Kidney (tissue), 14 donors: Measurements from ENCODE around the gene MAP3K1. TPM values are rescaled to one million over a fixed set of nuclear protein-coding genes. Genes with fewer than 3 reads are reported as not detected.

ENCODE experiments used
- DNase-seq, 5 donors: peaks; one replicate each; pipeline ENCODE4 v3.0.0-alpha.2; 2013 to 2020
- FAIRE-seq: peaks from 2 replicates; lab custom pipeline; 2012; peaks lifted over from hg19 to GRCh38; lab: Jason Lieb, UNC
- H3K27ac ChIP-seq, 2 donors: one replicate each; pipeline ENCODE4 v1.7.0; 2013; ENCODE audit warnings: low read depth in 2 of 2, low read length in 2 of 2, inconsistent platforms in 1 of 2
- H3K27me3 ChIP-seq: one replicate; pipeline ENCODE4 v1.7.1; 2013; ENCODE audit warnings: low read length, inconsistent platforms; ENCODE audit not compliant: control insufficient read depth, insufficient read depth
- H3K36me3 ChIP-seq, 3 donors: one replicate each; pipeline versions ENCODE4 v1.7.0 to v1.7.1; 2013; ENCODE audit warnings: low read length in 3 of 3, control low read depth in 1 of 3, inconsistent platforms in 1 of 3; ENCODE audit not compliant: insufficient read depth in 3 of 3, control insufficient read depth in 2 of 3
- H3K4me1 ChIP-seq, 3 donors: one replicate each; pipeline versions ENCODE4 v1.7.0 to v1.7.1; 2013; ENCODE audit warnings: low read length in 3 of 3, inconsistent platforms in 1 of 3, low read depth in 1 of 3; ENCODE audit not compliant: control insufficient read depth in 2 of 3, insufficient read depth in 2 of 3
- H3K4me3 ChIP-seq, 3 donors: one replicate each; pipeline versions ENCODE4 v1.7.0 to v1.8.1; 2013; ENCODE audit warnings: low read length in 3 of 3, control low read depth in 1 of 3, inconsistent platforms in 1 of 3
- H3K9ac ChIP-seq, 3 donors: one replicate each; pipeline versions ENCODE4 v1.7.0 to v1.7.1; 2013; ENCODE audit warnings: low read length in 3 of 3, control low read depth in 1 of 3, inconsistent platforms in 1 of 3
- H3K9me3 ChIP-seq, 3 donors: one replicate each; pipeline versions ENCODE4 v1.7.0 to v1.7.1; 2013; ENCODE audit warnings: low read length in 3 of 3, control low read depth in 1 of 3, inconsistent platforms in 1 of 3; ENCODE audit not compliant: control insufficient read depth in 2 of 3, insufficient read depth in 1 of 3
- CTCF ChIP-seq: IDR thresholded peaks from 3 replicates; pipeline ENCODE4 v1.5.1; 2012; ENCODE audit warnings: mild to moderate bottlenecking, moderate library complexity, borderline replicate concordance; ENCODE audit not compliant: insufficient read depth; ENCODE audit errors: extremely low read depth
- intact Hi-C: fragments of 100-400 bp; cut with DNase I; formaldehyde crosslinking; loops from one replicate; pipeline ENCODE4 v1.11.1; 2022
- polyA plus RNA-seq: library from polyadenylated mRNA; stranded (reverse); fragments of 350-450 nt; fragmentation: Illumina TruSeq; extraction: RNeasy Lipid Tissue Mini Kit (QIAGEN cat#74804); gene quantifications from one replicate; pipeline ENCODE4 v1.2.3, GENCODE V29; 2014; ENCODE audit warnings: low read depth, low replicate concordance; ENCODE audit not compliant: insufficient read depth
- total RNA-seq: library from RNA; stranded (reverse); fragmentation: NEBNext Ultra II Directional; extraction: Animal tissue kit (Norgen Biotek cat#: 25700); gene quantifications from one replicate; pipeline ENCODE4 v1.2.1, GENCODE V29; 2021
- donor health status: control.
- donor health status: control.
- donor health status: control.
- donor health status: control.
- donor health status: control.
- donor health status: DM: yes; HTN: yes; CAD: no.
- donor health status: Normal renal cell carcinoma (clear cell type).

MAP3K1 gene
- total and polyA plus RNA-seq, 2 donors from 2014 or later, result 8.1 to 64.0 TPM

DNA sequence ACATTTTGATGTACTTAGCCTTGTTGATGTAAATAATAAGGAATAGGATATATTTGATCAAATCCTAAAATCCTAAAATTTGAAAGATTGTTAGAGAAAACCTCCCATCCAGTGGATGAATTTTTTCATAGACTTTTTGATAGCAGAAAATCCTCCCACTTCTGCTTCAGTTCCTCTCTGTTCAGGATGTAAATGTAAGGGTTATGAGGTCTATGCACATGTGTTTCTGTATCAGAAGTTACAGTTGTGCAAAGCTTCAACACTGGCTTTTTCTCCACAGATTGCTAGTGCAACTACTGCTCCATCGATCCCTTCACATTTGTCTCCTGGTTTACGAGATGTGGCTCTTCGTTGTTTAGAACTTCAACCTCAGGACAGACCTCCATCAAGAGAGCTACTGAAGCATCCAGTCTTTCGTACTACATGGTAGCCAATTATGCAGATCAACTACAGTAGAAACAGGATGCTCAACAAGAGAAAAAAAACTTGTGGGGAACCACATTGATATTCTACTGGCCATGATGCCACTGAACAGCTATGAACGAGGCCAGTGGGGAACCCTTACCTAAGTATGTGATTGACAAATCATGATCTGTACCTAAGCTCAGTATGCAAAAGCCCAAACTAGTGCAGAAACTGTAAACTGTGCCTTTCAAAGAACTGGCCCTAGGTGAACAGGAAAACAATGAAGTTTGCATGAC lies 78.1 kb downstream of the MAP3K1 start:
- Histone ChIP-seq H3K4me1 (no peaks in the 10 kb centered on the region), H3K4me3 (no peak overlapping the region), H3K27me3 (no peaks in the 10 kb centered on the region), H3K9me3 (no peaks in the 10 kb centered on the region), H3K36me3 (peaks cover 8 to 19% (median 14%) of the 10 kb centered on the region in 3 donors), H3K27ac (no peak overlapping the region), H3K9ac (no peak overlapping the region)
- no peak for DNase-seq
- no peak for TF ChIP-seq CTCF
- intact Hi-C loops, result no loop called here
- FAIRE-seq, result no peak

GRCh38 chr5:56896763-56897162 lies 81.4 kb downstream of the MAP3K1 start:
- no peaks in the 10 kb centered on the region for H3K4me1 ChIP-seq
- H3K27ac ChIP-seq, result no peak overlapping the region
- H3K4me3 ChIP-seq, result no peak overlapping the region
- DNase-seq, result no peak
- no peak for TF ChIP-seq CTCF
- H3K27me3 ChIP-seq, result no peaks in the 10 kb centered on the region
- no peak for FAIRE-seq
- intact Hi-C loops, result no loop called here
- no peak overlapping the region for H3K9ac ChIP-seq
- peaks cover 0 to 11% (median 8%) of the 10 kb centered on the region in 3 donors for H3K36me3 ChIP-seq
- no peaks in the 10 kb centered on the region for H3K9me3 ChIP-seq

- Histone ChIP-seq H3K27ac (no peak overlapping the region), H3K9ac (no peak overlapping the region), H3K4me1 (no peaks in the 10 kb centered on the region), H3K4me3 (no peak overlapping the region), H3K9me3 (no peaks in the 10 kb centered on the region), H3K27me3 (no peaks in the 10 kb centered on the region), H3K36me3 (peaks cover 0 to 11% (median 8%) of the 10 kb centered on the region in 3 donors)
- FAIRE-seq (no peak), DNase-seq (no peak)
- TF ChIP-seq CTCF, result no peak
- intact Hi-C loops, result no loop called here
Measured at GRCh38 chr5:56898213-56898612, 82.9 kb downstream of the MAP3K1 start.

DNA sequence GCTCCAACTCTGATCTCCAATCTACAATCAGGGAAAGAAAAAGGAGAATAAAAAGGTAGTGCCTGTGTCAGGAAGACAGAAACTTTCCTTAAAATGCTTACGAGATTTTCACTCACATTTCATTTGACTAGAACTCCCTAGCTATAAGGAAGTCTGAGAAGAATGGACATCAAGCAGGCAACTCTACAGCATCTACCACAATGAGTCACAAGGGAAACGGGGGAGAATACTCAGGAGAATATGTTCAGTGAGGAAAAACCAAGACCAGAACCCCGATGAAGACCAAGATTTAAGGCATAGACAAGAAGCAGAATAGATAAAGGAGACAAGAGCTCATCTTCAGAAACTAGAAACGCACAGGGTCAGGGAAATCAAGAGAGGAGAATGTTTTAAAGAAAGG lies 85.0 kb downstream of the MAP3K1 start:
- H3K9ac ChIP-seq, result no peak overlapping the region
- no peak overlapping the region for H3K27ac ChIP-seq
- no peaks in the 10 kb centered on the region for H3K4me1 ChIP-seq
- no peak overlapping the region for H3K4me3 ChIP-seq
- no peaks in the 10 kb centered on the region for H3K27me3 ChIP-seq
- no peaks in the 10 kb centered on the region for H3K9me3 ChIP-seq
- DNase-seq (no peak), FAIRE-seq (no peak)
- no peak for TF ChIP-seq CTCF
- intact Hi-C loops, result loop anchor here (5.0 kb wide), 1 partner anchor 317 kb away; no protein-coding TSS in a partner anchor
- peaks cover 0 to 3% (median 0%) of the 10 kb centered on the region in 3 donors for H3K36me3 ChIP-seq
